ENCODE measurements around the gene SNAPC2. TPM values are rescaled to one million over a fixed set of nuclear protein-coding genes. Genes with fewer than 3 reads are reported as not detected.

The SNAPC2 gene
- total RNA-seq, 2 donors from 2014 or later = 25.4 to 48.6 TPM

Other genes starting within 250 kb of the SNAPC2 start
- gene MCEMP1, start 243.2 kb upstream of the SNAPC2 start, total RNA-seq = not detected
- gene TRAPPC5, start 239.5 kb upstream of the SNAPC2 start, total RNA-seq = 10 to 100 TPM; 57.9 to 75.7 TPM
- under 1 TPM in 1 of 2 donors, not detected in 1; 0.78 TPM for gene FCER2, start 218.2 kb upstream of the SNAPC2 start, total RNA-seq
- not detected for gene CLEC4G, start 188.2 kb upstream of the SNAPC2 start, total RNA-seq
- gene CD209, start 172.8 kb upstream of the SNAPC2 start, total RNA-seq = not detected
- gene CLEC4M, start 157.1 kb upstream of the SNAPC2 start, total RNA-seq = not detected
- 10 to 100 TPM in 1 of 2 donors, 1 to 10 TPM in 1; 7.8 to 11.5 TPM for gene EVI5L, start 90.1 kb upstream of the SNAPC2 start, total RNA-seq
- gene PRR36, start 45.9 kb upstream of the SNAPC2 start, total RNA-seq = not detected
- not detected for gene LRRC8E, start 31.8 kb upstream of the SNAPC2 start, total RNA-seq
- gene MAP2K7, start 16.5 kb upstream of the SNAPC2 start, total RNA-seq = 10 to 100 TPM; 45.2 to 47.1 TPM
- 1 to 10 TPM; 4.7 to 5.6 TPM for gene TGFBR3L, start 5.5 kb upstream of the SNAPC2 start, total RNA-seq
- under 1 TPM in 1 of 2 donors, not detected in 1; 0.33 TPM for gene CTXN1, start 5.8 kb downstream of the SNAPC2 start, total RNA-seq
- gene TIMM44, start 23.3 kb downstream of the SNAPC2 start, total RNA-seq = 100 to 1,000 TPM in 1 of 2 donors, 10 to 100 TPM in 1; 76.0 to 126 TPM
- 100 to 1,000 TPM; 124 to 137 TPM for gene ELAVL1, start 85.3 kb downstream of the SNAPC2 start, total RNA-seq
- under 1 TPM in 1 of 2 donors, not detected in 1; 0.71 TPM for gene CCL25, start 132.4 kb downstream of the SNAPC2 start, total RNA-seq
- gene FBN3, start 229.3 kb downstream of the SNAPC2 start, total RNA-seq = not detected

Data from natural killer cell treated with Interleukin-12 subunit alpha and Interleukin-12 subunit beta and Interleukin-15 and Interleukin-18, amount 100 ng/mL, for 72 hours (primary cell).